ENCODE data around the gene ZC3H10.
"Not testable (repeated sequence)": the region's sequence is repeated elsewhere in the genome, so short reads cannot be mapped to it uniquely, and the experiment has no call there.

Gene ZC3H10

GRCh38 chr12:56117778-56118687, at the start of gene ZC3H10:
TSS of gene ZC3H10 (plus strand) at chr12:56118266. CDS start at chr12:56120563, 2,297 bp downstream.
- peak; percentile 95 for DNase-seq

DNA sequence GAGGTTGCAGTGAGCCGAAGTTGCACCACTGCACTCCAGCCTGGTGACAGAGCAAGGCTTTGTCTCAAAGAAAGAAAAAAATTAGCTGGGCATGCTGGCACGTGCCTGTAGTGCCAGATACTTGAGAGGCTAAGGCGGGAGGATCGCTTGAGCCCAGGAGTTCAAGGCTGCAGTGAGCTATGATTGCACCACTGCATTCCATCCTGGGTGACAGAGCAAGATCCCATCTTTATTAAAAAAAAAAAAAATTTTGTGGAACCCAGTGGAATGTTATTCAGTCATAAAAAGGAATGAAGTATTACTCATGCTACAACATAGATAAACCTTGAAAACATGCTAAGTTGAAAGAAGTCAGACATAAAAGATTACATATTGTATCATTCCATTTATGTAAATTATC, 46.4 kb upstream of the ZC3H10 start:
- DNase-seq = no peak

GRCh38 chr12:56074396-56074795, 43.7 kb upstream of the ZC3H10 start:
- no peak for DNase-seq

DNA sequence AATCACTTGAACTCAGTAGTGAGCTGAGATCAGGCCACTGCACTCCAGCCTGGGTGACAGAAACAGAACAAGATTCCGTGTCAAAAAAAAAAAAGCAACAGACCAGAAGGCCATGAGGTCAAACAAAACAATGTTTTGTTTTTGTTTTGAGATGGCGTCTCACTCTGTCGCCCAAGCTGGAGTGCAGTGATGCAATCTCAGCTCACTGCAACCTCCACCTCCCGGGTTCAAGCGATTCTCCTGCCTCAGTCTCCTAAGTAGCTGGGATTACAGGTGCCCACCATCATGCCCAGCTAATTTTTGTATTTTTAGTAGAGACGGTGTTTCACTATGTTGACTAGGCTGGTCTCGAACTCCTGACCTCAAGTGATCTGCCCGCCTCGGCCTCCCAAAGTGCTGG, 40.1 kb upstream of the ZC3H10 start:
- DNase-seq = not testable (repeated sequence)

- no peak for DNase-seq
These were observed 39.6 kb upstream of the ZC3H10 start for GRCh38 chr12:56078427-56078826.

- DNase-seq = peak; percentile 67
These were observed 38.9 kb upstream of the ZC3H10 start for GRCh38 chr12:56078931-56079722.

- peak; percentile 83 for DNase-seq
These were observed 38.1 kb upstream of the ZC3H10 start, which contains the start of gene ERBB3 for GRCh38 chr12:56079723-56080555. TSS of gene ERBB3 (plus strand) at chr12:56080165. CDS start at chr12:56080301, 136 bp downstream.

DNA sequence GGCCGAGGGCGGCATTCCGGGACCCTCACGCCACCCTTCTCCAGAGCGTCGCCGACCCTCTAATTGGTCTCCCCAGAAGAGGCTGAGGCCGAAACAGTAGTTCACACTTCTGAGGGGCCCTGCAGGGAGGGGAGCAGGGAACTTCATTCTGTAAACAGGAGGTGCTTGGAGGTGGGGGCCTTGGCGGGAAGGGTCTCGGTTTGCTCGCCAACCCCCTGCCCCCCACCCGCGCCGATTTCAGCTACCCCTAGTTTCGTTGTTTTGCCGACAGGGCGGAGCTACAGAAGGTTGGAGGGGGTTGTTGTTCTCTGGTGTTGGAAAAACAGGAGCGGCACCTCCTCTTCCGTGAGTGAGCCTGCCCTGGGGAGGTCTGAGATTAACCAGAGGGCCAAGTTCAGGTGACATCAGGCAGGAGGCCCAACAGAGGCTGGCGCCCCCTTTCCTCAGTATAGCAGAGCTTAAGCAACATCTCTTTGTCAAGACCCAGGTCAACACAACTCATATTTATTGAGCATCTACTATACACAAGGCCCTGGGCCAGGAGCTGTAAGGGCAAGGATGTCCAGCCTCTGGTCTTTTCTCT, 37.4 kb upstream of the ZC3H10 start:
- DNase-seq = no peak

GRCh38 chr12:56081393-56082347, 36.4 kb upstream of the ZC3H10 start:
- DNase-seq = no peak

- DNase-seq = no peak
These were observed 35.7 kb upstream of the ZC3H10 start for GRCh38 chr12:56082382-56082781.

GRCh38 chr12:56082967-56083366, 35.1 kb upstream of the ZC3H10 start:
- no peak for DNase-seq

GRCh38 chr12:56084958-56085543, 33.0 kb upstream of the ZC3H10 start:
- DNase-seq = peak; percentile 50

DNA sequence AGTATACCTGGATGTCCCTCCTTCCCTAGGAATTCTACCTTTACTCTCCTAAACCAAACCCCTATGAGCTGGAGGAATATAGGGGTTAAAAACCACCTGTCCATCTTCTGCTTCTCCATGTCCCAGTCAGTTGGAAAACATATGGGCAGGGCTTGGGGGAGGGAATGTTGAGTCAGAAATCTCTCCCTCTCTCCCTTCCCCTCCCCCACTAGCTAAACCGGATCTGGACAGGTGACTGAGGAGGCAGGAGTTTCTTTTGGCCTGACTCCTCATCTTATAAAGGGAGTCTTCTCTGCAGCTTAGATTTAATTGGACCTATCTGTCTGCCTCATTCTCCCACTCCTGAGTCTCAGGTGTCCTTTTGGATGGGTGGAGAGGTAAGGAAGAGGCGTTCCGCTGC, 32.0 kb upstream of the ZC3H10 start:
- no peak for DNase-seq

DNA sequence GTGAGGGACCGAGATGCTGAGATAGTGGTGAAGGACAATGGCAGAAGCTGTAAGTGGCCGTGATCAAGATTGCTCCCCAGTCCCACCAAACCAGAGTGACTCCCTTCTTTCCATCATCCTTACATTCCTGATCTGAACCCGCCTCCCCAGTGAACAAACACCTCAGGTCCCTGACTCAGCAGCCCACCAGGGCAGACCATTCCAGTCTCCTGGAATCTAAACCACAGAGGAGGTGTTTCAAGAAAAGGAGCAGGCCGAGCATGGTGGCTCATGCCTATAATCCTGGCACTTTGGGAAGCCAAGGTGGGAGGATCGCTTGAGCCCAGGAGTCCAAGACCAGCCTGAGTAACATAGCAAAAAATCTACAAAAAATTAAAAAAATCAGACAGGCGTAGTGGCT, 31.5 kb upstream of the ZC3H10 start:
- no peak for DNase-seq

DNA sequence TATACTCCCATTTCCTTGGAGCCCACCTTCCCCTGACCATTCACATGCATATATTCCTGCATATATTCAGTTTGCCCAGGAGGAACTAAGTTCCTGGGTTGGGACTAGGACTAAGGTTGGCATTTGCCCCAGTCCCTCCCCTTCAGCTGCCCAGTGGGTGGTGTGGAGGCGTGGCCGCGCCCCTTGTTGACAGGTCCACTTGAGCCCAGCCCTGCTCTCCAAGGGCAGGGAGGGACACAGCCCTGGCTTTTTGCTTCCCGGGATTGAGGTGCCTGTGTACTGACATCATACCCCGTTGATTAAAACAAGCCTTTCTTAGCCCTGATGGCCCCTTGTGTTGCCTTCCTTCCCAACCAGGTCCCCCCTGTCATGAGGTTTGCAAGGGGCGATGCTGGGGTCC, 30.8 kb upstream of the ZC3H10 start:
- no peak for DNase-seq

- no peak for DNase-seq
These were observed 20.3 kb upstream of the ZC3H10 start for GRCh38 chr12:56097738-56098137.

GRCh38 chr12:56098592-56098991, 19.5 kb upstream of the ZC3H10 start:
- DNase-seq = no peak

DNA sequence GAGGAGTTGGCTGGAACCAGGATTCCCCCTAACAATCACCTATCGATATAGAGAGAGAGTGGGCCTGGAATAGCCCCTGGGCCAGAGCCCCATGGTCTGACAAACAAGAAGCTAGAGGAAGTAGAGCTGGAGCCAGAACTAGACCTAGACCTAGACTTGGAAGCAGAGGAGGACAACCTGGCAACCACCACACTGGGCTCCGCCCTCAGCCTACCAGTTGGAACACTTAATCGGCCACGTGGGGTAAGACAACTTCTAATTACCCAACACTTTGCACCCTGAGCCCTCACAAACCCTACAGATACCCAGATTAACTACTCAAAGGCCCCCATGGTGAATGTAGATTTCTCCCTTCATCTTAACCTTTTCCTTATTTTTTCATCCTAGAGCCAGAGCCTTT, 18.3 kb upstream of the ZC3H10 start:
- DNase-seq = no peak

DNA sequence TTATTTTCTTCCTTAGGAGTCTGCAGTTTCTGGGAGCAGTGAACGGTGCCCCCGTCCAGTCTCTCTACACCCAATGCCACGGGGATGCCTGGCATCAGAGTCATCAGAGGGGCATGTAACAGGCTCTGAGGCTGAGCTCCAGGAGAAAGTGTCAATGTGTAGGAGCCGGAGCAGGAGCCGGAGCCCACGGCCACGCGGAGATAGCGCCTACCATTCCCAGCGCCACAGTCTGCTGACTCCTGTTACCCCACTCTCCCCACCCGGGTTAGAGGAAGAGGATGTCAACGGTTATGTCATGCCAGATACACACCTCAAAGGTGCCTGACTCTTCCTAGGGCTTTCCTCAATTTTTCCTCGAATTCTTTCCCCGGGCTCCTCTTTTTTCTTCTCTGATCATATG, 17.0 kb upstream of the ZC3H10 start:
- no peak for DNase-seq

DNA sequence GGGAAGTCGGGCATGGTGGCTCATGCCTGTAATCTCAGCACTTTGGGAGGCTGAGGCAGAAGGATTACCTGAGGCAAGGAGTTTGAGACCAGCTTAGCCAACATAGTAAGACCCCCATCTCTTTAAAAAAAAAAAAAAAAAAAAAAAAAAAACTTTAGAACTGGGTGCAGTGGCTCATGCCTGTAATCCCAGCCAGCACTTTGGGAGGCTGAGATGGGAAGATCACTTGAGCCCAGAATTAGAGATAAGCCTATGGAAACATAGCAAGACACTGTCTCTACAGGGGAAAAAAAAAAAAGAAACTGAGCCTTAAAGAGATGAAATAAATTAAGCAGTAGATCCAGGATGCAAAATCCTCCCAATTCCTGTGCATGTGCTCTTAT, 15.4 kb upstream of the ZC3H10 start:
- no peak for DNase-seq
